Prostate gland (tissue), 2 donors: ENCODE data around the gene PTGER2.

Source experiments
- POLR2A ChIP-seq: fragments of 450-650 bp; IDR thresholded peaks from one replicate; pipeline ENCODE4 v1.6.1; 2016; ENCODE audit warnings: antibody characterized with exemption, mild to moderate bottlenecking
- TF ChIP-seq, protein P1 (sequence below), 4 experiments: fragments of 200-600 bp in 2 of 4; fragments of 450-650 bp in 2 of 4; sonication (generic) in 2 of 4; IDR thresholded peaks; 1 replicate in 3 of 4; 2 replicates in 1 of 4; pipeline ENCODE4 v1.5.1; 2016 to 2019; ENCODE audit warnings: antibody characterized with exemption in 4 of 4, mild to moderate bottlenecking in 2 of 4, moderate library complexity in 2 of 4

DNA sequence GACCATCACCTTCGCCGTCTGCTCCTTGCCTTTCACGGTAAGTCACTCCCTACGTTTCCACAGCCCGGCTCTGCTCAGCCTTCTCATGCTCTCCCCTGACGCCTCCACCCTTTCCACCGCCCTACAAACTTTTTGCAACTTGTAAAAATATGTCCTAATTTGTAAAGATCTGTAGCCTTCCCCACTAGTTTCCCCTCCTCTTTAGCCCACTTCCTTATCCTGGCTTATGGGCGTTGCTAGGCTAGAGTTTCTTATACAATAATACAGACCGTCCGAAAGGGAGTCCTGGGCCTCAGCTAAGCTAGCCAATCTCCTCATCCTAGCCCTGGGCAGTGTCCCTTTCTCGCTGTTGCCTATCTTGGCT lies 1.2 kb downstream of the PTGER2 start:
- no peak for TF ChIP-seq POLR2A
- TF ChIP-seq, protein P1, sequence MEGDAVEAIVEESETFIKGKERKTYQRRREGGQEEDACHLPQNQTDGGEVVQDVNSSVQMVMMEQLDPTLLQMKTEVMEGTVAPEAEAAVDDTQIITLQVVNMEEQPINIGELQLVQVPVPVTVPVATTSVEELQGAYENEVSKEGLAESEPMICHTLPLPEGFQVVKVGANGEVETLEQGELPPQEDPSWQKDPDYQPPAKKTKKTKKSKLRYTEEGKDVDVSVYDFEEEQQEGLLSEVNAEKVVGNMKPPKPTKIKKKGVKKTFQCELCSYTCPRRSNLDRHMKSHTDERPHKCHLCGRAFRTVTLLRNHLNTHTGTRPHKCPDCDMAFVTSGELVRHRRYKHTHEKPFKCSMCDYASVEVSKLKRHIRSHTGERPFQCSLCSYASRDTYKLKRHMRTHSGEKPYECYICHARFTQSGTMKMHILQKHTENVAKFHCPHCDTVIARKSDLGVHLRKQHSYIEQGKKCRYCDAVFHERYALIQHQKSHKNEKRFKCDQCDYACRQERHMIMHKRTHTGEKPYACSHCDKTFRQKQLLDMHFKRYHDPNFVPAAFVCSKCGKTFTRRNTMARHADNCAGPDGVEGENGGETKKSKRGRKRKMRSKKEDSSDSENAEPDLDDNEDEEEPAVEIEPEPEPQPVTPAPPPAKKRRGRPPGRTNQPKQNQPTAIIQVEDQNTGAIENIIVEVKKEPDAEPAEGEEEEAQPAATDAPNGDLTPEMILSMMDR (IDR thresholded peaks at IDR 0.05) = no peak
